ENCODE data around the gene CCDC17.

GRCh38 chr1:45643321-45643720, 19.5 kb upstream of the CCDC17 start:
- TF ChIP-seq GATA3 (IDR thresholded peaks at IDR 0.05; ENCODE audit: low read depth, low read length) (no peak), GATA2 (IDR thresholded peaks at IDR 0.05; ENCODE audit: low read depth, low read length) (no peak)
